ENCODE data around the gene TTLL6. TPM values are rescaled to one million over a fixed set of nuclear protein-coding genes. Genes with fewer than 3 reads are reported as not detected.
A peak's percentile ranks its signal among the peaks of the same experiment; 100 is the strongest.
"Not testable (repeated sequence)": the region's sequence is repeated elsewhere in the genome, so short reads cannot be mapped to it uniquely, and the experiment has no call there.

The TTLL6 gene
- total RNA-seq, 1 donor from 2014 or later = not detected

GRCh38 chr17:48725004-48725287 lies 92.1 kb downstream of the TTLL6 start:
- no peak for DNase-seq (ENCODE audit: extremely low read depth, low read depth, low spot score)

GRCh38 chr17:48724251-48725003 lies 92.6 kb downstream of the TTLL6 start:
- DNase-seq (ENCODE audit: extremely low read depth, low read depth, low spot score) = peak; percentile 36

GRCh38 chr17:48723423-48724250 lies 93.4 kb downstream of the TTLL6 start:
- no peak for DNase-seq (ENCODE audit: extremely low read depth, low read depth, low spot score)

- no peak for DNase-seq (ENCODE audit: extremely low read depth, low read depth, low spot score)
These were observed 94.1 kb downstream of the TTLL6 start, which contains the start of gene PRAC2 for GRCh38 chr17:48722915-48723422. TSS of gene PRAC2 (plus strand) at chr17:48723185. CDS start at chr17:48724411, 1,226 bp downstream.

- no peak for DNase-seq (ENCODE audit: extremely low read depth, low read depth, low spot score)
These were observed 94.7 kb downstream of the TTLL6 start, which contains the start of gene PRAC1 for GRCh38 chr17:48722201-48722907. TSS of gene PRAC1 (minus strand) at chr17:48722518. CDS start at chr17:48722392, 126 bp downstream.

- DNase-seq (ENCODE audit: extremely low read depth, low read depth, low spot score) = no peak
These were observed 96.0 kb downstream of the TTLL6 start for GRCh38 chr17:48721009-48721402.

- no peak for DNase-seq (ENCODE audit: extremely low read depth, low read depth, low spot score)
These were observed 96.6 kb downstream of the TTLL6 start for GRCh38 chr17:48720266-48721008.

GRCh38 chr17:48719642-48720265 lies 97.3 kb downstream of the TTLL6 start:
- no peak for DNase-seq (ENCODE audit: extremely low read depth, low read depth, low spot score)

GRCh38 chr17:48718761-48719641 lies 98.0 kb downstream of the TTLL6 start:
- DNase-seq (ENCODE audit: extremely low read depth, low read depth, low spot score) = no peak

GRCh38 chr17:48718227-48718760 lies 98.7 kb downstream of the TTLL6 start:
- DNase-seq (ENCODE audit: extremely low read depth, low read depth, low spot score) = no peak

- no peak for DNase-seq (ENCODE audit: extremely low read depth, low read depth, low spot score)
These were observed 99.4 kb downstream of the TTLL6 start for GRCh38 chr17:48717367-48718226.

GRCh38 chr17:48716549-48716948 lies 100.5 kb downstream of the TTLL6 start:
- DNase-seq (ENCODE audit: extremely low read depth, low read depth, low spot score) = not testable (repeated sequence)

GRCh38 chr17:48715496-48716399 lies 101.3 kb downstream of the TTLL6 start:
- no peak for DNase-seq (ENCODE audit: extremely low read depth, low read depth, low spot score)
